Stimulated activated CD4-positive, alpha-beta T cell treated with anti-CD3 and anti-CD28 coated beads, Interleukin-15, amount 100 ng/mL, for 48 hours (primary cell): ENCODE measurements around the gene EEF1A2.
A peak's percentile ranks its signal among the peaks of the same experiment; 100 is the strongest.

Experiments used
- DNase-seq, 2 donors: peaks; one replicate each; pipeline ENCODE4 v3.0.0-alpha.2; 2020; ENCODE audit warnings: low read depth in 2 of 2

EEF1A2 gene

DNA sequence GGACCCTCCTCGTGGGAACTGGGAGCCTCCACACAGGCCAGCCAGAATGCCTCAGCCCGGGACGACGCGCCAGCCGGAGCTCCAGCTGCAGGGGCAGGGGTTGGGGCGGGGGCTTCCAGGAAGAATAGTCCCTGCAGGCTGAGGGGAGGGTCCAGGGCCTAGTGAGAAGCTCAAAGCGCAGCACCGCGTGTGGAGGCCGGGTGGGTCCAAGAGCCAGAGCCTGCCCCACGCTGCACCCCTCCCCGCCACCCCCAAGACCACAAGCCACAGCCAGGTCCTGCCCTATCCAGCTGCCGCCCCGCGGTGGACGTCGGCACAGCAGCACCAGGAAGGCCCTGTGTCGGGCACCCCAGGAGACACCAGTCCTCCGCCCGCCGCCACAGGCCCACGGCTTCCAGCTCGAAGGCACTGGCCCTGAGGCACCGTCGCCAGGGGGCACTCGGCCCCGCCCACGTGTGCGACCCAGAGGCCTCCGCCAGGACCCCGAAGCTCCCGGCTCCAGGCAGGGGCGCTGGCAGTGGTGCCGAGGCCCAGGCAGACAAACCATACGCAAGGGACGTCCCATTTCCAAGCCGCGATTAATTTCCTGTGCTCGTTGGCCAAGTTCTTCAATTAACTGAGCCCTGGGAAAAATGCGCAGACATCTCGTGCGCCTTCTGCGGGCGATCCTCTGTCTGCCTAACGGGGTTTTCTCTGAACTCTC is 45.9 kb downstream of the EEF1A2 start:
- DNase-seq = no peak

DNA sequence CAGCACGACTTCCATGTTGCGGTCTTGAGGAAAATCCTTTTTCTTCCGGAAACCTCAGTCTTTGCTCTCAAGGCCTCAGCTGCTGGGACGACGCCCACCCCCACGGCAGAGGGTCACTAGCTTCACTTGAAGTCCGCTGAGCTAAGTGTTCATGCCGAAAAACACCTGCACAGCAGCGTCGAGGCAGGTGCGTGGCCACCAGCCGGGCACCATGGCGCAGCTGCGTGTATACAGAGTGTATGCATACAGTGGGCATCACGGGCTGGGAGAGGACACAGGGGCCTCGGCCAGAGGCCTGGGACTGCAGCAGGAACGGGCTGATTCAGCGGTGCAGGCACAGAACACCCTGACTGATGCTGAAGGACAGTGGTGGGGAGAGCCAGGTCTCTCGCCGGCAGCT is 46.5 kb downstream of the EEF1A2 start:
- DNase-seq = no peak

DNA sequence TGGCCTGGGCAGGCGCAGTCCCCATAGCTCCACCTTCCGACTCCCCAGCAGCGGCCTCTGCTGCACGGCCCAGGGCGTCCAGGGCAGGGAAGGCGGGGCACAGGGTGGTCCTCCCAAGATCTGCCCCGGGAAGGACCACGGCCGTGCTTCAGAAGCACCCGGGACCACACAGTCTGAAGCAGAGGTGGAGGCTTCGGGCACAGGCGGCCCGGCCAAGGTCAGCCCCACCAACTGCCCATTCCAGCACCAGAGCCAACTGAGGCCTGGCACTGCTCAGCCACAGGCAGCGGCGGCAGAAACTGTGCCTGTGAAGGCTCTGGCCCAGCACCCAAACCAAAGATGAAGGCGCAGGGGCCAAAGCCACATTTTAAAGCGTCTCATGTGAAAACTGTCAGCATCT is 47.1 kb downstream of the EEF1A2 start:
- DNase-seq = no peak

DNA sequence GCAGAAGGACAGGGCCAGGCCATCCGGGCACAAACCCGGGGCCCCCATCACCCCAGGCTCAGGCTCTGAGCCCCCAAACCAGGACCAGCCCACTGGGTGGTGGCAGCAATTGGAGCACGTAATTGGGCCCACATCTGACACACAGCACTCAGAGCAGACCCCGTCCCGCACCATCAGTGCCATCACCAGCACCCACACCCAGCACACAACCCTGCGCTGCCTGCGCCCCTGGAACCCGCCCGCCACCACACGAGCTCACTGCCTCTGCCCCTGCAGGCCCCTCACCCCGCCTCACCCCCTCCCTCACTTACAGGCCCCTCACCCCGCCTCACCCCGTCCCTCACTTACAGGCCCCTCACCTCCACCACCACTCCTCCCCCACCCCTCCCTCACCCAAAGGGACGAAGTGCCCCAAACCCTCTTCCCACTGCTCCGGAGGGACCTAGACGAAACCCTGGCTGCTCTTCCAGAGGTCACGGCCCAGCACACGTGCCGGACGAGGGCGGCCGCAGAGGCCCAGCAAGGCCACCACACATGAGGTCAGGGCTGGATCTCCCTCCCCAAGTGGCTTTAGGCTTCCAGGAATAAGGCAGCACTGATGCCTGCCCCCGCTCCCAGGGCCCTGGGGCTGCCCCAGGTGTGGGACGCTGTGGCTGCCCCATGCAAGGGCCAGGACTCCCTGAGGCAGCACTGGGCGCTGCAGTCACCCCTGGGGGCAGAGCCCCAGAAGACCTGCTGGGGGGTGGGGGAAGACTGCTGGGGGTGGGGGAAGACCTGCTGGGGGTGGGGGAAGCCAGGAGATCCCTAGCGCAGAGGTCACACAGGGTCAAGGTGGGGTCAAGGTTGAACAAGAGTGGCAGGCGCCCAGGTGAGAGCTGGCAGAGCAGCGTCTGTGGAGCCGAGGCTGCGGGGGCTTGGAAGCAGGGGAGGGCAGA is 48.8 kb downstream of the EEF1A2 start:
- no peak for DNase-seq

DNA sequence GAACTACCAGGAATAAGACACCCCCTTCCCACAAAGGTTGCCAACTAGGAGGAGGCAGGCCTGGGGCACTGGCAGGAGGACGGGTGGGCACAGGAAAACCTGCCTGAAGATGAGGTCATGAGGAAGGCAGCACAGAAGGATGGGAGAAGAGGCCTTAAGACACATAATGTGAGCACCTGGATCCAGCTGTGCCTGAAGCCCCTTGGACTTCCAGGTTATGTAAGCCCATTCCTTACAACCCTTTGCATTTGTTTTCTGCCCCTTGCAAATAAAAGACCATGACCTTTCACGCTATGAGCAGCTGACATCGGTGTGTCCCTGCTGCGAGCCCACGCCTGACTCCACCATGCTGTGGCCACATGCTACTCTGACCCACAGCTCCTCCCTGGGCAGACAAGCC is 49.9 kb downstream of the EEF1A2 start:
- no peak for DNase-seq

DNA sequence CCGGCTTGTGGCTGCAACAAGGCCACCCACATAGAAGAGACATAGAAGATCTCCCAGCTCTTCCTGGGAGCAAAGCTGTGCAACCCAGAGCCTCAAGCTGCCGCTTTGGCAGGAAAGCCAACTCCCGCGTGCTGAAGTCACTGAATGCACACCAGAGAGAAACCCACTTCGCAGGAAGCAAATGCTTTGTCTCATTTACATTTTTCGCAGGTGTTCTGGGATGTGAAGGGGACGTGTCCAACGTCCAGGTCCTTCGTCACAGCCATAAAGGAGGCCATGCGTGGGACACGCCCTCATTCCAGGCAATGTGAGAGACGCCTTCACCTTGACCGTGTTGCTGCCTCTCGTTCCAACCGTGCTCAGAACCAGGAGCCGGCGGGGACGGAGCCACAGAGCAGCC is 50.9 kb downstream of the EEF1A2 start:
- DNase-seq = no peak

DNA sequence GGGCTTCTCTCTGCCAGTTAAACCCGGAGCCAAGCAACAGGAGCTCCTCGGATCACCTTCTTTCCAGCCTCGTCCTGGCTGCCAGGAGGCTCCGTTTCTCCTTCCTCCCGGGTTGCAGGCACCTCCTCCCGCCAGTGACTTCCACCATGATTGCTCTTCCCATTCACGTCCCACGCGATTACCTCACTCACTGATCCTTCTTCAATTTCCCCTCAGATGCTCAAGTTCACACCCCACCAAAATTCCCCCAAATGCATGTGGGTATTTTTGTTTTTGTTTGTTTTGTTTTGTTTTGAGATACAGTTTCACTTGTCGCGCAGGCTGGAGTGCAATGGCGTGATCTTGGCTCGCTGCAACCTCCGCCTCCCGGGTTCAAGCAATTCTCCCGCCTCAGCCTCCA is 51.6 kb downstream of the EEF1A2 start:
- no peak for DNase-seq

DNA sequence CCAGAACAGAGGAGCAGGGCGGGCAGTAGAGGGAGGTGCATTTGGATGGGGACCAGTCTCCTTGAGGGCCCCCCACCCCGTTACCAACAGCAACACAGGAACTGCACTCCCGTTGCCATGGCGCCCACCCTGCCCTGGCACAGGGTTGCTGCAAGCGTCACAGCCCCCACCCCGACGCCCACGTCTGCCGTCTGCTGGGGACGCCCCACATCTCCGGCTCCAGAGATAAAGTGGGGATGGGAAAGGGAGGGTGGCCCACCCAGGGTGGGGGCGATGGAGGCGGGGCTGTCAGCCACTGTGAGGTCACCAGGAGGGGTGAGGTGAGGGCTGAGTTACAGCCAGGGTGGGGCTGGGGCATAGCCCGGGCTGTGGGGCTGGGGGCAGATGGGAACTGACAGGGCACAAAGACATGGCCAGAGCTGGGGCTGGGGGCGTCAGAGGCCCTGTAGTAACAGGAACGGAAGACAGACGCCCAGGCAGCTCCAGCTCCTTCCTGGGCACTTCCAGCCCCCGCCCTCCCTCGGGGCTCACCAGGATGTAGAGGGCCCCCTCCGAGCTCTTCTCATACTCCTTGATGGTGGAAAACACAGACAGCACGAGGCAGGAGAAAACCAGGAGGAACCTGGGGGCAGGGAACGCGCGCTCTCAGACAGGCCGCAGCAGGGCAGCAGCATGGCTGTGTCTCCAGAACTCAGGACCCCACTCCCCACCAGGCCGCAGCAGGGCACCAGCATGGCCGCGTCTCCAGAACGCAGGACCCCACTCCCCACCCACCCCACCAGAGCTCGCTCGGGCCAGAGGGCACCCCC is 52.5 kb downstream of the EEF1A2 start:
- DNase-seq = no peak

DNA sequence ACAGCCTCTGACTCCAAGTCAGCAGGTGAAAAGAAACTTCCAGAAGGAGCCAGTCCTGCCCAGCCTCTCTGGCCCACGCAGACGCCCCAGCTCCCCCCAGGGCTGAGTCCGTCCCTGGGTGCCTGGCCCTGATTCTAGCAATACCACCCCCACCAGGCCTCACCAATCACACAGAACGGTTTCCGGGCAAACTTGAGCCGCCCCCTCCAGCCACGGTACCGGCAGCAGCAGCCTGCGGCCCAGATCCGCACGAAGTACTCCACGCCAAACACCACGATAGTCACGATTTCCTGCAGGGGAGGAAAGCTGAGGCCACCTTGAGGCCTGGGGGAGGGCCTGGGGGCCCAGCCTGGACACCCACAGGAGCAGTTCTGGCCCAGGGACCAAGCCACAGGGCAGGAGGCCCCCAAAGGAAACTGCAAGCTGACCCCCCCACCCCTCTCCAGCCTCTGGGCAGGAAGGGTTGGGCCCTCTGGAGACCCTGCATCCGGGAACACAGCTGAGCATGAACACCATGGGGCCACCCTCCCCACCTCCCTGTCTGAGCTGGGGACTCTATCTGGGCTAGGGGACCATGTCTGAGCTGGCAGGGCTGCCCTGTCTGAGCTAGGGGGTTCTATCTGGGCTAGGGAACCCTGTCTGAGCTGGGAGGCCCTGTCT is 53.7 kb downstream of the EEF1A2 start:
- DNase-seq = no peak

DNA sequence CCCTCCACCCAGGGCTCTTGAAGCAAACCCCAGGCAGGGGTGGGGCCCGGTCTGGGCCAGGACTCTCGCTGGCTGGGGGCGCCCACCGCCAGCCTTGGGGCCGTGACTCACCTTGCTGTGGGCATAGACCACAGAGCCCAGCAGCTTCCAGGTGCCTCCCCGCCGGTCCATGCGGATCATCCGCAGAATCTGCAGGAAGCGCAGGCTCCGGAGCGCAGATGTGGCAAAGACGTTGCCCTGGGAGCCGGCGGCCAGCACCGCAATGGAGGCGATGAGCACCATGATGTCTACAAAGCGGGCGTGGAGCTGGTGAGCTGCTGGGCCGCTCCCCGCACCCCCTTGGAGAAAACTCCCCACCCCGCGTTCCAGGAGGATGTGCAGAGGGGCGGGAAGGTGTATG is 54.3 kb downstream of the EEF1A2 start:
- no peak for DNase-seq

- DNase-seq = no peak
These were observed 55.1 kb downstream of the EEF1A2 start for GRCh38 chr20:63443606-63444395.

GRCh38 chr20:63442100-63442493 is 56.8 kb downstream of the EEF1A2 start:
- DNase-seq = peak; percentile 41 to 70

DNA sequence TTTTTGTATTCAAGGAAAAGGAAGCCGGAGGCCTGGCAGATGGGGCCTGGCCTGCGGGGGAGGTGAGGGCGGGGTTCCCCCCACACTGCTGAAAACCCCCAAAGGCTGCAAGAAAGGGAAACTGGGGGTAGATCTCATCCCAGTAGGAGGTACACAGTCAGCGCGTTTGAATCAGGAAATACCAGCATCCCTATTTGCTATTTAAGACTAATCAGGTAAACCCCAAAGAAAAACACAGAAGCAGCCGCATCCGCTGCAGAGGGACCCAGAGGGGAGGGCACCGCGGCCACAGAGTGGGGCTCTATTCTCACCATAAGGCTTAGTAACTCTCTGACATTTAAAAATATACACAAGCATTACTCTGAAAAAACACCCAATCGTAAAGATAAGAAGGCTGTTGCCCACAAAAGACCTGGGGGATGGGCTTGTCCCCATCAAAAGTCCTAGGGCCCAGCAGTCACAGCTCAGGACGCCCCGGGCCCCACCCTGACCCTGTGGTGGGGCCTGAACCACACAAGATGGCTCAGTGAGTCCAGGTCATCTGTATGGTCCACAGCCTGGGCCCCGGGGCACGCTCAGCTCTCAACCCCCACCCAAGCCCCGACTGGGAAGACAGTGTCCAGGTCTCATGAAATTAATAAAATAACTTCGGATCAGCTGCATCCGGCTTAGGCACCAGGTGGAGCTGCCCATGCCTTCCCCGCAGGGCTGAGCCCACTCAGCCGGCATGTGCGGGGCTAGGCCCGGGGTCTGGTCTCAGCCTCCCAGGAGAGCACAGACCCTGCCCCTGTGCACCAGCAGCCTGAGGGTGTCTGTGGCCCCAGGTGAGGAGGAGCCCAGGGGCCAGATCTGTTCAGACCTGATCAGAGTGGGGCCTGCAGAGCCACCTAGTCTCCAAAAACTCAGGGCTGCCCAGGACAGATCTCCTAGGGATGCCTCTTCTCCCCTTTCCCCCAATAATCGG is 57.5 kb downstream of the EEF1A2 start:
- DNase-seq = no peak

GRCh38 chr20:63440366-63440955 is 58.4 kb downstream of the EEF1A2 start:
- DNase-seq = no peak

DNA sequence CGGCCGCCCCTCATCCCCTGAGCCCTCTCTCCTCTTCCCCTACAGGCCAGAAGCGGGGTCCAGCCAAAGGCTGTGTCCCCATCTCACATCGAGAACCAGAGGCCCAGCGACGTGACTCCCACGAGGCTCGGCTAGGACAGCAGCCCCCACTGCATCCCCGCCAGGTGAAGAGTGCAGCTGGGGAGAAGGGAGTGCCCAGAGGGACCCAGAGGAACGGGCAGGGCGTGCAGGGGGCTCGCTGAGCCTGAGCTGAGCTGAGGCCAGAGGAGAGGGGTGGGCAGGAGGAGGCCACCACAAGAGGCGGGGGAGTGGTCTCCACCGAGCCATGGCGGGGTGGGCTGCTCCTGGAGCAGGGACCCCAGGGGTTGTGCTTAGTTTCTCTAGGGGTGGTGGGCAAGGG is 59.0 kb downstream of the EEF1A2 start:
- DNase-seq = no peak

DNA sequence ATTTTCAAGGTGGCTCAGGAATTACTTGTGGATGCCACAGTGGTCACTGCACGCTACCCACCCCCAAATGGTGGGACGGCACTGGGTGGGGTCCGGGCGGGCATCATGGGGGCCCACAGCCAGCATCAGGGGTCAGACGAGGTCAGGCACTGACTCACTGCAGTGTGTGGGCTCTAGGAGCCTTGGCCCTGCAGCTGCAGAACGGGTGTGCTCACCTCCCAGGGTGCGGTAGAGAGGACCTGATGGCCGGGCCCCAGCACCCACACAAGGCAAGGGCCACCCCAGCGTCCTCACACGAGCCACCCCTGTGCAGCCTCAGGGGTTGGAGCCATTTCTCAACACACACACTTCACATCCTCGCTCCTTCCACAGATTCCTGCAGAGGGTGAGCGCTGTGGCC is 60.8 kb downstream of the EEF1A2 start:
- DNase-seq = no peak
